NCI-H1436 treated with DMSO at 0.1 percent for 48 hours (cell line): Measurements from ENCODE around the gene MARCHF3.
"Not testable (repeated sequence)": the region's sequence is repeated elsewhere in the genome, so short reads cannot be mapped to it uniquely, and the experiment has no call there.

Experiments used
- DNase-seq: peaks from one replicate; lab custom pipeline; 2025; lab: John Stamatoyannopoulos, UW

MARCHF3 gene

GRCh38 chr5:127046343-127047072 is 16.1 kb upstream of the MARCHF3 start:
- DNase-seq: no peak

DNA sequence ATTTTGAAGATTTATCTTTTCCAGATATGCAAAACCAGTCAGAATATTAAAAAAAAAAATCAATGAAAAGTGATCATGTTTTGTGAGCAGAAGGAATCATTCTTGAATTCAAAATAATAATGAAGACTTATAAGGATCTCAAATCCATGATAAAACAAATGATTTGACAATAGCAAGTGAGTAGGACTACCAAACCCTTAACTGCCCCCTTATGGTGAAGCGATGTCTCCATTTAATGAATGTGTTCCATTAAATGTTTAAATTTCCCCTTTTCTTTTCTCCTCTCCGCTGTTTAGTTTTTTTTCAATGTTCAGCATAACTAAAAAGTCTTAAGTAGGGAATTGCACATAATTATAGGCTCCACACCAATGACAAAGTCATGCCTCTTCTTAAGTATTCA is 12.2 kb upstream of the MARCHF3 start:
- no peak for DNase-seq

GRCh38 chr5:127041571-127041970 is 11.2 kb upstream of the MARCHF3 start:
- no peak for DNase-seq

DNA sequence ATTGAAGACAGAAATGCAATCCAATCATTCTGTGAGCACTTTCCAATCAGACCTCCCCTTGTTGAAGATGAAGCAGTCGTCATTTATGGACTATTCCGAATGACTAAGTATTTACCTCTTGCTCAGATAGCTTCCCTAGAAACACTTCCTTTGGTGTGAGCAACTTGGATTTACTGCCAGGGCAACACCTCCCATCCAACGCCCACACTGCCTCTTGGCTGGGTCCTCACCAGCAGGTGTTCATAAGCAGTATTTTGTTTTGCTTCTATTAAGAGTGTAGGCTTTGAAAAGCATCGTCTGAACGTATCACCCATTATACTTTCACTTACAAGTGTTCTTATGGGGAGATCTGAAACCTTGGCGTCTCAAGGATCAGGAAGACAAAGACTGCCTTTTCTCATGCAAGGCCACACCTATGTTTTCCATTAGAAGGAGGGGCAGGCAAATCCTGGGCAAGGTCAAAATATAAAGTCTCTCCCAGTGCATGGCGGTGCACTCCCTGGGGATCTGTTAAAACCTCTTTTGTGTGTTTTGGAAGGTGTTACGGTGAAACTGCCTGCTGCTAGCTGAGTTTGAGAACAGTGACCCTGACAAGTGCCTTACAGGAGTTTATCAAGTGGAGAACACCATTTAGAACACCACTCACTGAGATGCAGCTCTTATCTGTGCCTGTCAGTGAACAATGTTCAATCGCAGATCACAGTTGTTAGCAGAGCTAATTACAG is 10.6 kb upstream of the MARCHF3 start:
- peak; percentile 69 for DNase-seq

- DNase-seq: no peak
Measured at GRCh38 chr5:127038550-127038949, 8.2 kb upstream of the MARCHF3 start.

- DNase-seq: no peak
Measured at GRCh38 chr5:127031863-127032232, 1.5 kb upstream of the MARCHF3 start.

DNA sequence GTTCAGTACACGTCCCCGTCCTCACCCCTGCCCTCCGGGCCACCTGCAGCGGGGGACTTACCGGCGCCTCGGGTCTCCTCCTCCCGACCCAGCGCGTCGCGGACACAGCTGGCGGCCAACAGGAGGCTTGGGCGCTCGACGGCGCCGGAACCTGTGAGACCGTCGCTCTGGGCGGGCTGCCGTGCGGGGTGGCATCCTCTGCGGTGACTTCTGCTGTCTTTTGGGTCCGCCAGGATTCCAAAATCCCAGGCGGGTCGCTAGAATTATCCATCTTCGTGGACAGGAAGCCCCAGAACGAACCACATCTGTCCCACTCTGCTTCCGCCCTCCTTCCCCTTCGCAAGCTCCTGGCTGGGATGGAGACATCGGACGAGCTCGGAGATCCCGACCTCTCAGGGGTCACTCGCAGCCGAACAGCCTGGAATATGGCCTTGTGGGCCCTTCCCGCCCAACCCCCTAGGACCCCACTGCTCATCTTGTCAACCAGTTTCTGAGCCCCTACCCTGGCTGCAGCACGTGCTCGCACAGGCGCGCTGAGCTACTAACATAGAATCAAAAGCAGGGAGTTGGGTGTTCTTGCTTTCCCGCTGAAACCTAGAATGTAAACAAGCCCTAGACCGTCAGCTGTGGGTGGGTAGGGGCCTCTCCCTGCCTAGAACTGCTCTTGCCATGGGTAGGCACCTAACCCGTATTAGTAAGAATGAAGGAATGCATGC is 947 bp upstream of the MARCHF3 start:
- no peak for DNase-seq

GRCh38 chr5:127029581-127030258 is 638 bp downstream of the MARCHF3 start:
- DNase-seq: no peak

- DNase-seq: no peak
Measured at GRCh38 chr5:127028822-127029457, 1.4 kb downstream of the MARCHF3 start.

DNA sequence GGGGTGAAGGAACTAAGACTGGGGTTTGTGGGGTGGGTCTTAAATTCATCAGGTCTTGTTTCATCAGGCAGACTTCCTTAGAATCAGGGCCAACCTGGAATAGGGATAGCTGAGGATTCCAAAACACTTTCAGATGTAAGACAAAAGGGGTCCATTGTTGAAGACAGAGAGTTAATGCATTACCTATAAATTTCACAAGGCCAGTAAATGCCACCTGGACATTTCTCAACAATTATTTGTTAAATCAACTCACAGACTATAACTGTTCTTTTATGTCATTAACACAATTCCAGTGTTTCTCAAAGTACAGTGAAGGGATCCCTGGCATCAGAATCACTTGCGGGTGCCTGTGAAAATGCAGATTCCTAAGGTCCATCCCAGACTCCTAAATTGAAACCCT is 2.8 kb downstream of the MARCHF3 start:
- no peak for DNase-seq

DNA sequence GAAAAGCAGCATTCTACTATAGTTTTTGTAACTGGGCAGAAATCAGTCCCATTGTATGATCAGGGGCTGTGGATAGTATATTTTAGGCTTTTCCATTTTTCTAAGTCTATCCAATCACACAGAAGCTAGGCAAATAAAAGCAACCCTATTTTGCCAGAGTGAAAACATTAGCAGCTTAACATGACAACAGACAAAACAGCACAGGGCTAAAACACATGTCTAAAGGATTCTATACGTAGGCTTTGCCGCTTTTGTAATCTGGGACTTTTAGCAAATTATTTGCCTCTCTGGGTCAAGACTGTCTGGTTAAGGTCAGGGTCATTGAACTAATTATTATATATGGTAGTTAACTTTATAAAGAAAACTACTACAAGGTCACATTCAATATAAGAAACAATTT is 4.2 kb downstream of the MARCHF3 start:
- no peak for DNase-seq

GRCh38 chr5:127025467-127025866 is 4.9 kb downstream of the MARCHF3 start:
- DNase-seq: no peak

DNA sequence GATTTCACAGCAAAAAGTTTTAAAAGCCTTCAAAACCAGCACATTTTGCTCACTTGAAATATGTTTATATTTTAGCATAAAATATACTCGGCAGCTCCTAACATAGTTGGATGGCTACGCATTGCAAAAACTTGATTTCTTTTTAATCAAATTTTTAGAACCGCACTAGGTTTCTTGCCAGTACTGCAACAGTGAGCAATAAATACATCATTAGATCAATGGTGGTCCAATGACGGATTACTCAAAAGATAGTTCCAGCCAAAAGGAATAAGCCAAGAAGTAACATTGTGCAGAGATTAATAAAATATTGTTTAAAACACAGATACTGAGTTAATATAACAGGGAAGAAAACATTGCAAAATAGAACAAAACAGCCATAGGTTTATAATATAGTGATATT is 5.5 kb downstream of the MARCHF3 start:
- DNase-seq: no peak

DNA sequence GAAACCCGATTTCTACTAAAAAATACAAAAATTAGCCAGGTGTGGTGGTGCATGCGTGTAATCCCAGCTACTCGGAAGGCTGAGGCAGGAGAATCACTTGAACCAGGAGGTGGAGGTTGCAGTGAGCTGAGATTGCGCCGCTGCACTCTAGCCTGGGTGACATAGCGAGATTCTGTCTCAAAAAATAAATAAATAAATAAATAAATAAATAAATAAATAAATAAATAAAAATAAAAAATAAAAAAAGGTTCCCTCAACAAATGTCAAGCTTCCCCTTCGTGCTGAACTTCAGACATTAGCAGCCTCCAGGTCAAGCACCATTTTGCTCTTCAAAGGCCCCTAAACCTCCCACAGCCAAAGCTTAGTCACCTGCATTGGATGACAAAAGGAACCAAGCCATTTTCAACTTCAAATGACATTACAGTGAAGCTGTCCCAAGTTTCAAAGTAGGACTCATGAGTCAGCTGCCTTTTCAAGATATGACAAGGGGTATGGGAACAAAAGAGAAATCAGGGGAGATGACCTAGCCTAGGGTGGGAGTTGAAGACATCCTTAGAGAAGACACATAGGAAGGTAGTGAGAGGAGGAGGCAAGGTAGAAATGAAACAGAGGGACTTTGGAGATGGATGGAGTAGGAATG is 6.7 kb downstream of the MARCHF3 start:
- not testable (repeated sequence) for DNase-seq

- no peak for DNase-seq
Measured at GRCh38 chr5:127022846-127023245, 7.5 kb downstream of the MARCHF3 start.

- DNase-seq: no peak
Measured at GRCh38 chr5:127019928-127020327, 10.4 kb downstream of the MARCHF3 start.

GRCh38 chr5:127016722-127017121 is 13.6 kb downstream of the MARCHF3 start:
- DNase-seq: not testable (repeated sequence)

- DNase-seq: no peak
Measured at GRCh38 chr5:127015716-127016115, 14.6 kb downstream of the MARCHF3 start.

DNA sequence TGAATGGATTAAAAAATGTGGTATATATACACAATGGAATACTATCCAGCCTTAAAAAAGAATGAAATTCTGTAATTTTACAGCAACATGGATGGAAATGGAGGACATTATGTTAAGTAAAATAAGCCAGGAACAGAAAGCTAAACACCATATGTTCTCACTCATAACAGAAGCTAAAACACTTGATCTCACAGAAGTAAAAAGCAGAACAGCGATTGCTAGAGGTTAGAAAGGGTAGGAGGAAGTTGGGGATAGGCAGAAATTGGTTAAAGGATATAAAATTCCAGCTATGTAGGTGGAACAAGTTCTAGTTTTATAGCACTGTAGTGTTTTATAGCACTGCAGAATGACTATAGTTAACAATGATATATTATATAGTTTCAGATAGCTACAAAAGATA is 15.8 kb downstream of the MARCHF3 start:
- DNase-seq: no peak

- no peak for DNase-seq
Measured at GRCh38 chr5:127013407-127013806, 17.0 kb downstream of the MARCHF3 start.

DNA sequence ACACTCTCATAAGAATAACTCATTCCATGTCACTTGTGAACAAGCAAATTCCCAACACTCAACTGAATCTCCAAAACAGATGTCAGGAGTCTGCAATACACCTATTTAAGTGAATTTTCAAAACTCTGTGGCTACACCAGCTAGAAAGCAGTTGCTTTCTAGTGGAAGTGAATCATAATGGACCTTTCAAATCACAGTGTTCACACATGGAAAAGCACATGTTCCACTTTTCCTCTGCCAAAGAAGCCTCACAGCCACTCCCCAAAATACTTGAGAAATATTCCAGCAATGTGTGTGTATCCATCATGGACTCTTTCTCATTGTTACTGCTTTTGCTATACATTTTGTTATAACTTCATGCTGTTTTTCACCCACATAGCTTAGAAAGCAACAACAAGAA is 17.4 kb downstream of the MARCHF3 start:
- DNase-seq: no peak
